GM12801 (cell line): ENCODE results near the gene FSD1L.

Experiments
- TF ChIP-seq, protein P1 (sequence below): IDR thresholded peaks from one replicate; pipeline ENCODE4 v1.5.1; 2011; ENCODE audit warnings: control low read depth; ENCODE audit not compliant: insufficient read length; ENCODE audit errors: extremely low read depth

Gene FSD1L

GRCh38 chr9:105425816-105426433 is 21.9 kb upstream of the FSD1L start:
- TF ChIP-seq, protein P1, sequence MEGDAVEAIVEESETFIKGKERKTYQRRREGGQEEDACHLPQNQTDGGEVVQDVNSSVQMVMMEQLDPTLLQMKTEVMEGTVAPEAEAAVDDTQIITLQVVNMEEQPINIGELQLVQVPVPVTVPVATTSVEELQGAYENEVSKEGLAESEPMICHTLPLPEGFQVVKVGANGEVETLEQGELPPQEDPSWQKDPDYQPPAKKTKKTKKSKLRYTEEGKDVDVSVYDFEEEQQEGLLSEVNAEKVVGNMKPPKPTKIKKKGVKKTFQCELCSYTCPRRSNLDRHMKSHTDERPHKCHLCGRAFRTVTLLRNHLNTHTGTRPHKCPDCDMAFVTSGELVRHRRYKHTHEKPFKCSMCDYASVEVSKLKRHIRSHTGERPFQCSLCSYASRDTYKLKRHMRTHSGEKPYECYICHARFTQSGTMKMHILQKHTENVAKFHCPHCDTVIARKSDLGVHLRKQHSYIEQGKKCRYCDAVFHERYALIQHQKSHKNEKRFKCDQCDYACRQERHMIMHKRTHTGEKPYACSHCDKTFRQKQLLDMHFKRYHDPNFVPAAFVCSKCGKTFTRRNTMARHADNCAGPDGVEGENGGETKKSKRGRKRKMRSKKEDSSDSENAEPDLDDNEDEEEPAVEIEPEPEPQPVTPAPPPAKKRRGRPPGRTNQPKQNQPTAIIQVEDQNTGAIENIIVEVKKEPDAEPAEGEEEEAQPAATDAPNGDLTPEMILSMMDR, result no peak

DNA sequence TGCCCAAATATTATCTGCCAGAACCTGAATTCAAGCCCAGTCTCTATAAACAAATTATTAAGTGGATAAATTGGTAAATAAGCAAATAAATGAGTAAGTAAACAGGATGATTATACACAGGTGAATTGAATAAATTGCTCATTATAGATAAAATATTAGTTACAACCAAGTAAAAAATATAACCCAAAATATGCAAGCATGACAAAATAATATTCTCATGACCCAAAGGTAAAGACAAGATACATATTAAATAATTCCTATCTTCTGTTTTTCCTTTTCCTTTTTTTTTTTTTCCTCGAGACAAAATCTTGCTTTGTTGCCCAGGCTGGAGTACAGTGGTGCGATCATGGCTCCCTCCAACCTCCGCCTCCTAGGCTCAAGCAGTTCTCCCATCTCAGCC is 21.2 kb upstream of the FSD1L start:
- TF ChIP-seq, protein P1, result no peak

DNA sequence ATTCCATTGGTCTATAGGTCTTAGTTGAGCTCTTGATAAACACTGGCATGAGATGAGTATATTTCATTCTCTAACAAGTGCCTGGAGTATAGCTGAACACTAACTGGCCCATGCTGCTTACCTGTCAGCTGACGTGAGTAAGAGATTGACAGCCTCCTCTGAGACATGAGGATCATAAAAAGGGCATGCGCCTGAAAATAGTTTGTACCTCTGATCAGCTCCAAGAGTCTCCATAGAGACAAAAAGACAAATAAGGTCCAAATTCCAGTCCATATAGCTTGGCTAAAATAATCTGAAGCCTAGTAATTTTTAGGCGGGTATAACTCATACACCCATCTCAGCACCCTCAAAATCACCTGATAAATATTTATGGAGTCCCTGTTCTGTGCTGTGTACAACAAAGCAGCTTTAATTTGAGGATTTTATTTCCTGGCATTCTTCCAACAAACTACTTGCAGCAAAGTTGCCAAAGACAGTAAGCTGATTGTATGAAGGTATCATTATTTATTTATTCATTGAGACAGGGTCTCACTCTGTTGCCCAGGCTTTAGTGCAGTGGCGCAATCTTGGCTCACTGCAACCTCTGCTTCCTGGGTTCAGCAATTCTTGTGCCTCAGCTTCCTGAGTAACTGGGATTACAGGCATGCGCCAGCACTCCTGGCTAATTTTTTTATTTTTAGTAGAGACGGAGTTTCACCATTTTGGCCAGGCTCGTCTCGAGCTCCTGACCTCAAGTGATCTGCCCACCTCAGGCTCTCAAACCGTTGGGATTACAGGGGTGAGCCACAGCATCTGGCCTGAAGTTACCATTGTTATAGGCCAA is 16.2 kb upstream of the FSD1L start:
- TF ChIP-seq, protein P1, result no peak

DNA sequence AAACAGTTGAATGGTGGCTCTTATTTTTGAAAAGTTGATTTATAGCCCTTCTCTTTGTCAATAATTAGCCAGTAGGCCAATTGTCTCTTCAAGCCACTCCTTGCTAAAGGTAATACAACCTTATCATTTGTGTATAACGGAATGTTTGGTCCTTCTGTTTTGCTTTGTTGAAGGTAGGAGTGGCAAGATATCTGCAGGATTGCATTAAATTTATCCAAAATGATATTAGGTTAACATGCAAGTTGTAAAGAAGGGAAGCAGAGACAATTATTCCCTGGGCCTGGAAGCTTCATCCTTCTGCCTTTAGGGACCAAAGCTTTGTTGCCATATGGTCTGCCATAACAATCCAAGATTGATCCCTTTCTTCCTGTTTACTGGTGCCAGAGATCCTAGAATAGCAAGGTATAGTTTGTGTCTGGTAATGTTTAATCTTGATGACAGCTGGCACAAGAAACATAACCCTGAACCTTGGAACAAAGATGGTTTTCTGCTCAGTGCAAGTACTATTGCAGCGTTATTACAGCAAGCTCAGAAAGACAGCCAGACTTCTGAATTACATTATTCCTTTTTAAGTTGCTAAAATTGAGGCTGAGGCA is 15.5 kb upstream of the FSD1L start:
- TF ChIP-seq, protein P1, result no peak

DNA sequence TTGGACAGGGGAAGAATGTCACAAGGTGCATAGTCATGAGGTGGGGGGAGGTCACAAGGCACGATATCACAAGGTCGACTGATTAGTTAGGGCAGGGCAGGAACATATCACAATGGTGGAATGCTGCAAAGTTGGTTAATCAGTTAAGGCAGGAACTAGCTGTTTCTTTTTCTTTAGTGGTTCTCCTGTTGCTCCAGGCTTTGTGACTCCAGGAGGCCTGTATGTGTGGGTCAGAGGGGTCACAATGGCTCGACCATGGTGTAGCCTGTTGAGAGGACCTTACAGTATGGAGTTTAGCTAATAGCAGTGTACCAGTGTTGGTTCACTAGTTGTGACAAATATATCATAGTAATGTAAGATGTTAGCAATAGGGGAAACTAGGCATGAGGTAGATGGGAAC is 12.4 kb upstream of the FSD1L start:
- TF ChIP-seq, protein P1, result no peak

GRCh38 chr9:105436783-105437182 is 11.1 kb upstream of the FSD1L start:
- TF ChIP-seq, protein P1, result no peak

DNA sequence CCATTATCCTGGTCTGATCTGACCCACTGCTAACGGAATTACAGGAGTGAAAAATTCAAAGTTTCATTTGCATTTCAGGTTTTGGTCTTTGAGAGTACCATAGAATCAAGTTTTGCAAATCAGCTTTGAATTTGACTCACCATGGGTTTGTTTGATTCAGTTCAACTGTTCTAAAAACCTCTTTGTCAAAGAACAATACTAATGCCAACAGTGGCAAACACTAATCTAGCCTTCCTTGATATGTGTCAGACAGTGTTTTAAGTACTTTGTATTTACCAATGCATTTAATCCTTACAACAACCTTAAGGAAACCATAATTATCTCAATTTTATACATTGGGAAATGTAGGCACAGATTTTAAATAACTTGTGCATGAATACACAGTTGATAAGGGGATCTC is 10.1 kb upstream of the FSD1L start:
- TF ChIP-seq, protein P1, result no peak
